Measurements from ENCODE around the gene CRYAB.

GRCh38 chr11:111886844-111887243, 24.7 kb downstream of the CRYAB start:
- no peak for TF ChIP-seq CTCF (IDR thresholded peaks at IDR 0.05)
- TF ChIP-seq POLR2A (IDR thresholded peaks at IDR 0.05), result no peak

Measured in testis (tissue), 2 donors.